HL-60 (cell line): Measurements from ENCODE around the gene COL16A1.
A peak's percentile ranks its signal among the peaks of the same experiment; 100 is the strongest.

Source experiments
- DNase-seq, 2 experiments: peaks; one replicate each; pipeline ENCODE4 v3.0.0-alpha.2; 2010 to 2020; ENCODE audit warnings: low read depth in 1 of 2, low spot score in 1 of 2
- H3K27ac ChIP-seq: fragments of 250-450 bp; sonication (Bioruptor Pico); replicated peaks from 2 replicates; pipeline ENCODE4 v1.5.1; 2020; ENCODE audit warnings: mild to moderate bottlenecking, moderate library complexity
- H3K27me3 ChIP-seq: fragments of 250-450 bp; sonication (Bioruptor Pico); 2 replicates; pipeline ENCODE4 v1.5.1; 2021; ENCODE audit warnings: mild to moderate bottlenecking, moderate library complexity; ENCODE audit not compliant: insufficient read depth, poor library complexity, severe bottlenecking
- H3K4me3 ChIP-seq: replicated peaks from 2 replicates; pipeline ENCODE4 v1.5.1; 2011; ENCODE audit warnings: mild to moderate bottlenecking, control low read depth, low read length; ENCODE audit not compliant: insufficient read depth
- GABPA ChIP-seq: IDR thresholded peaks from 2 replicates; pipeline ENCODE4 v1.6.1; 2012; ENCODE audit warnings: low read depth
- POLR2AphosphoS5 ChIP-seq: IDR thresholded peaks from 2 replicates; pipeline ENCODE4 v1.6.1; 2012; ENCODE audit warnings: low read depth
- SPI1 ChIP-seq: IDR thresholded peaks from 2 replicates; pipeline ENCODE4 v1.6.1; 2012; ENCODE audit warnings: low read depth, mild to moderate bottlenecking, borderline replicate concordance
- TF ChIP-seq, protein P1 (sequence below): IDR thresholded peaks from 2 replicates; pipeline ENCODE4 v1.6.1; 2012; ENCODE audit warnings: low read depth; ENCODE audit not compliant: insufficient replicate concordance
- TF ChIP-seq, protein P2 (sequence below): IDR thresholded peaks from one replicate; pipeline ENCODE4 v1.5.1; 2011; ENCODE audit warnings: low read length, control low read depth, inconsistent platforms; ENCODE audit not compliant: insufficient read depth

The COL16A1 gene

DNA sequence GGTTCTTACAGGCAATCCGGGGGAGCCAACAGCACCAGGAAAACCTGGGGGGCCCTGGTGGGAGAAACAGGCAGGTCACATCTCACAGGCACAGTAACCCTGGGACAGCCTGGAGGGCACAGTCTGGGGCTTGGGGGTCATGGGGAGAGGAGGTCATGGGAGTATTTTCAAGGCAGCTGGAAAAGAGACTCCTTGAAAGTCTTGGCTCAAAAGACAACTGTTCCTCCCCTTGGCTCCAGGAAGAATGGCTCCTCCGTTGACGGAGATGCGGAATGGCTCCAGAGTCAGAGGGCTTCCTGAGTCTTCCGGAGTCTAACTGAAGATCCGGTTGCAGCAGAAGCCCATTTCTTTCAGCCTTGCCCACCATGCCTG lies 33.2 kb downstream of the COL16A1 start:
- Histone ChIP-seq H3K4me3 (no peak overlapping the region), H3K27me3 (peaks cover 15% of the 10 kb centered on the region), H3K27ac (no peak overlapping the region)
- no peak for TF ChIP-seq SPI1
- no peak for TF ChIP-seq POLR2AphosphoS5
- TF ChIP-seq GABPA = no peak
- TF ChIP-seq, protein P1, sequence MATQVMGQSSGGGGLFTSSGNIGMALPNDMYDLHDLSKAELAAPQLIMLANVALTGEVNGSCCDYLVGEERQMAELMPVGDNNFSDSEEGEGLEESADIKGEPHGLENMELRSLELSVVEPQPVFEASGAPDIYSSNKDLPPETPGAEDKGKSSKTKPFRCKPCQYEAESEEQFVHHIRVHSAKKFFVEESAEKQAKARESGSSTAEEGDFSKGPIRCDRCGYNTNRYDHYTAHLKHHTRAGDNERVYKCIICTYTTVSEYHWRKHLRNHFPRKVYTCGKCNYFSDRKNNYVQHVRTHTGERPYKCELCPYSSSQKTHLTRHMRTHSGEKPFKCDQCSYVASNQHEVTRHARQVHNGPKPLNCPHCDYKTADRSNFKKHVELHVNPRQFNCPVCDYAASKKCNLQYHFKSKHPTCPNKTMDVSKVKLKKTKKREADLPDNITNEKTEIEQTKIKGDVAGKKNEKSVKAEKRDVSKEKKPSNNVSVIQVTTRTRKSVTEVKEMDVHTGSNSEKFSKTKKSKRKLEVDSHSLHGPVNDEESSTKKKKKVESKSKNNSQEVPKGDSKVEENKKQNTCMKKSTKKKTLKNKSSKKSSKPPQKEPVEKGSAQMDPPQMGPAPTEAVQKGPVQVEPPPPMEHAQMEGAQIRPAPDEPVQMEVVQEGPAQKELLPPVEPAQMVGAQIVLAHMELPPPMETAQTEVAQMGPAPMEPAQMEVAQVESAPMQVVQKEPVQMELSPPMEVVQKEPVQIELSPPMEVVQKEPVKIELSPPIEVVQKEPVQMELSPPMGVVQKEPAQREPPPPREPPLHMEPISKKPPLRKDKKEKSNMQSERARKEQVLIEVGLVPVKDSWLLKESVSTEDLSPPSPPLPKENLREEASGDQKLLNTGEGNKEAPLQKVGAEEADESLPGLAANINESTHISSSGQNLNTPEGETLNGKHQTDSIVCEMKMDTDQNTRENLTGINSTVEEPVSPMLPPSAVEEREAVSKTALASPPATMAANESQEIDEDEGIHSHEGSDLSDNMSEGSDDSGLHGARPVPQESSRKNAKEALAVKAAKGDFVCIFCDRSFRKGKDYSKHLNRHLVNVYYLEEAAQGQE = no peak
- TF ChIP-seq, protein P2, sequence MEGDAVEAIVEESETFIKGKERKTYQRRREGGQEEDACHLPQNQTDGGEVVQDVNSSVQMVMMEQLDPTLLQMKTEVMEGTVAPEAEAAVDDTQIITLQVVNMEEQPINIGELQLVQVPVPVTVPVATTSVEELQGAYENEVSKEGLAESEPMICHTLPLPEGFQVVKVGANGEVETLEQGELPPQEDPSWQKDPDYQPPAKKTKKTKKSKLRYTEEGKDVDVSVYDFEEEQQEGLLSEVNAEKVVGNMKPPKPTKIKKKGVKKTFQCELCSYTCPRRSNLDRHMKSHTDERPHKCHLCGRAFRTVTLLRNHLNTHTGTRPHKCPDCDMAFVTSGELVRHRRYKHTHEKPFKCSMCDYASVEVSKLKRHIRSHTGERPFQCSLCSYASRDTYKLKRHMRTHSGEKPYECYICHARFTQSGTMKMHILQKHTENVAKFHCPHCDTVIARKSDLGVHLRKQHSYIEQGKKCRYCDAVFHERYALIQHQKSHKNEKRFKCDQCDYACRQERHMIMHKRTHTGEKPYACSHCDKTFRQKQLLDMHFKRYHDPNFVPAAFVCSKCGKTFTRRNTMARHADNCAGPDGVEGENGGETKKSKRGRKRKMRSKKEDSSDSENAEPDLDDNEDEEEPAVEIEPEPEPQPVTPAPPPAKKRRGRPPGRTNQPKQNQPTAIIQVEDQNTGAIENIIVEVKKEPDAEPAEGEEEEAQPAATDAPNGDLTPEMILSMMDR = no peak
- DNase-seq = no peak

DNA sequence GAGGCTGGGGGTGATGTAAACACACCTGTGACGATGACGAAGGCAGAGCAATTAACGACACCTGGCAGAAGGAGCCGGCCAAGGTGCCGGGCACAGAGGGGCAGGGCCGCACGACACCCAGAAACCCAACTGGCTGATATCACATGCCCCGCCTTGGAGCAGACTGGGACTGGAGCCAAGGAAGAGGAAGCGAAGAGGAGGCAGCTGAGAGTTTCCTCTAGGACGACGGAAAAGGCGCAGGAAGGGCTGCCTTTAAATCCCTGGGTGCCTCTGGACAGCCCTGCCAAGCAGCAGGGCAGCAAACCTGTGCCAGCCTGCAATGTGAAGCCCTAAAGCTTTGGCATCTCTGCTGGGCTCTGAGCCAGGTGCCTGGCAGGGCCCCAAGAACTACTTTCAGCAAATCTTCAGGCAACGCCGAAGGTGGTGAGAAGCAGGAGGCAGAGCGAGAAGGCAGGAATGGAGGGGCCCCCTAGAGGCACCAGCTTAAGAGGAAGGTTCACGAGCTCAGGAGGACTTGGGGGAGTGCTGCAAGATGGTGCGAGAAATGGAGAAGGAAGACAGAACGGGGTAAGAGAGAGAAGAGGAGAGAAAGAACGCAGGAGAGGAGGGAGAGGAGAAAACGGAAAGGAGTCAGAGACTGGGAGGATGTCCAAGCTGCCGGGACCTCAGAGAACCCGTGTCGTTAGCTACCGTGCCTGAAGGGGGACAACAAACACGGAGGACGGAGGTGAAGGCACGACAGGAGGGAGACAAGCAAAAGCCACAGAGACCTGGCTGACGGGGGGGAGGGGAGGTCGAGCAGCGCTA lies 33.8 kb downstream of the COL16A1 start:
- Histone ChIP-seq H3K27ac (no peak overlapping the region), H3K27me3 (peaks cover 15% of the 10 kb centered on the region), H3K4me3 (no peak overlapping the region)
- TF ChIP-seq, protein P1 = no peak
- DNase-seq = peak in 1 of 2 experiments; percentile 32

DNA sequence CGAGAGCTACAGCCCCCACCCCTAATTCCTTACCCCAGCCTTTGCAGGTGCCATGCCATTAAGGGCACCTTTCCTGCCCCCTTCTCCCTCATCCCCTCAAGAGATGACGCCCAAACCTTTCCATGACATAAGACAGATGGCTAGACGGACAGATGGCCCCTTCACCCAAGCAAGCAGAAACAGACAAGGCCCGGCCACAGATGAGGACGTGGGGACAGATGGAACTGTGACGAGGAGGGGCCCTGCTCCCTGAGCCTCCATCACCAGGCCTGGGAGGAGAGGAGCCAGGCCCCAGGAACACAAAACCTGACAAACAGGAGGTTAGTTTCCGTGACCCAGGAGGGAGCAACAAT lies 34.4 kb downstream of the COL16A1 start:
- H3K27ac ChIP-seq = no peak overlapping the region
- TF ChIP-seq SPI1 (no peak), GABPA (no peak), POLR2AphosphoS5 (no peak)
- TF ChIP-seq, protein P1 = no peak
- TF ChIP-seq, protein P2 = no peak
- peaks cover 15% of the 10 kb centered on the region for H3K27me3 ChIP-seq
- DNase-seq = no peak
- H3K4me3 ChIP-seq = no peak overlapping the region
